Hepatocyte (in vitro differentiated cells): ENCODE results near the gene MRPS30.

Experiments used
- EZH2 ChIP-seq: fragments of 200-600 bp; sonication (generic); IDR thresholded peaks from 2 replicates; pipeline ENCODE4 v1.6.1; 2016; ENCODE audit warnings: antibody characterized with exemption, mild to moderate bottlenecking, borderline replicate concordance
- TF ChIP-seq, protein P1 (sequence below): fragments of 200-600 bp; sonication (generic); IDR thresholded peaks from 2 replicates; pipeline ENCODE4 v1.5.1; 2016; ENCODE audit warnings: antibody characterized with exemption, mild to moderate bottlenecking; ENCODE audit not compliant: poor library complexity

DNA sequence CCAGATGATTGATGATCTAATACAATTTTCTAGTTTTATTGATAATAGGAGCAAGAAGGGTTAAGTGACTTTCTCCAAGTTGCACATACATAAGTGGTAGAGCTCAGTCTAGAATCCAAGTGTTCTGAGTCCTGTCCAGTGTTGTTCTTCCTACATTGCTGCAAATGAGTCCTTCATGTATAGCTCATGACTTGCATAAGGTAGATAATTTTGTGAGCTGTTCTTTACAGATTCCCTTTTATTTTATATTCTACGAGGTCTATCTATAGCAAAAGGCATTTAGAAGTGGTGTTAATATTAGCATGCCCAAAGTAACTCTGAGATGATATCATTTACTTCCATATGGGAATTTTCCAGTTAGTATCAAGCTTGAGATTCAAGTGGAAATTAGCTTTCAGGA lies 20.0 kb downstream of the MRPS30 start:
- TF ChIP-seq, protein P1, sequence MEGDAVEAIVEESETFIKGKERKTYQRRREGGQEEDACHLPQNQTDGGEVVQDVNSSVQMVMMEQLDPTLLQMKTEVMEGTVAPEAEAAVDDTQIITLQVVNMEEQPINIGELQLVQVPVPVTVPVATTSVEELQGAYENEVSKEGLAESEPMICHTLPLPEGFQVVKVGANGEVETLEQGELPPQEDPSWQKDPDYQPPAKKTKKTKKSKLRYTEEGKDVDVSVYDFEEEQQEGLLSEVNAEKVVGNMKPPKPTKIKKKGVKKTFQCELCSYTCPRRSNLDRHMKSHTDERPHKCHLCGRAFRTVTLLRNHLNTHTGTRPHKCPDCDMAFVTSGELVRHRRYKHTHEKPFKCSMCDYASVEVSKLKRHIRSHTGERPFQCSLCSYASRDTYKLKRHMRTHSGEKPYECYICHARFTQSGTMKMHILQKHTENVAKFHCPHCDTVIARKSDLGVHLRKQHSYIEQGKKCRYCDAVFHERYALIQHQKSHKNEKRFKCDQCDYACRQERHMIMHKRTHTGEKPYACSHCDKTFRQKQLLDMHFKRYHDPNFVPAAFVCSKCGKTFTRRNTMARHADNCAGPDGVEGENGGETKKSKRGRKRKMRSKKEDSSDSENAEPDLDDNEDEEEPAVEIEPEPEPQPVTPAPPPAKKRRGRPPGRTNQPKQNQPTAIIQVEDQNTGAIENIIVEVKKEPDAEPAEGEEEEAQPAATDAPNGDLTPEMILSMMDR = no peak
- TF ChIP-seq EZH2 = no peak
